Smooth muscle cell (in vitro differentiated cells): ENCODE measurements around the gene NCOR2. TPM values are rescaled to one million over a fixed set of nuclear protein-coding genes. Genes with fewer than 3 reads are reported as not detected.

Source experiments
- DNase-seq: peaks from one replicate; lab custom pipeline; 2025; ENCODE audit not compliant: unreplicated experiment; lab: John Stamatoyannopoulos, UW
- H2AFZ ChIP-seq: fragments of 200-600 bp; sonication (generic); 2 replicates; pipeline ENCODE4 v1.6.0; 2016; ENCODE audit warnings: antibody characterized with exemption, low read depth, mild to moderate bottlenecking
- H3F3A ChIP-seq: fragments of 200-600 bp; sonication (generic); 2 replicates; pipeline ENCODE4 v1.6.0; 2017; ENCODE audit warnings: antibody characterized with exemption, low read depth
- H3K27ac ChIP-seq: fragments of 200-600 bp; sonication (generic); 2 replicates; pipeline ENCODE4 v1.5.1; 2016; ENCODE audit warnings: low read depth, mild to moderate bottlenecking
- H3K27me3 ChIP-seq: fragments of 200-600 bp; sonication (generic); 2 replicates; pipeline ENCODE4 v1.6.1; 2016; ENCODE audit warnings: low read depth, mild to moderate bottlenecking
- H3K36me3 ChIP-seq: fragments of 200-600 bp; sonication (generic); 2 replicates; pipeline ENCODE4 v1.5.1; 2016; ENCODE audit warnings: low read depth
- H3K4me1 ChIP-seq: fragments of 200-600 bp; sonication (generic); 2 replicates; pipeline ENCODE4 v1.5.1; 2016; ENCODE audit warnings: low read depth
- H3K4me2 ChIP-seq: fragments of 200-600 bp; sonication (generic); 2 replicates; pipeline ENCODE4 v1.6.0; 2016; ENCODE audit warnings: mild to moderate bottlenecking
- H3K4me3 ChIP-seq: fragments of 200-600 bp; sonication (generic); 2 replicates; pipeline ENCODE4 v1.5.1; 2016; ENCODE audit warnings: mild to moderate bottlenecking
- H3K79me2 ChIP-seq: fragments of 200-600 bp; sonication (generic); 2 replicates; pipeline ENCODE4 v1.6.0; 2016; ENCODE audit warnings: low read depth, mild to moderate bottlenecking
- H3K9ac ChIP-seq: fragments of 200-600 bp; sonication (generic); 2 replicates; pipeline ENCODE4 v1.6.0; 2016; ENCODE audit warnings: low read depth
- H3K9me3 ChIP-seq: fragments of 200-600 bp; sonication (generic); replicated peaks from 2 replicates; pipeline ENCODE4 v1.5.1; 2016; ENCODE audit warnings: low read depth
- H4K20me1 ChIP-seq: fragments of 200-600 bp; sonication (generic); 2 replicates; pipeline ENCODE4 v1.6.0; 2016; ENCODE audit warnings: low read depth
- CTCF ChIP-seq: fragments of 200-600 bp; sonication (generic); IDR thresholded peaks from 2 replicates; pipeline ENCODE4 v1.5.1; 2017; ENCODE audit warnings: borderline replicate concordance, mild to moderate bottlenecking, antibody characterized with exemption; ENCODE audit not compliant: insufficient read depth, poor library complexity, severe bottlenecking
- WGBS: methylation state at CpG from one replicate; pipeline ENCODE4 v1.1.7; 2016; ENCODE audit warnings: low lambda C conversion rate; 5-methylcytosine and 5-hydroxymethylcytosine counted together
- polyA plus RNA-seq: library from polyadenylated mRNA; unstranded; fragments of >200 nt; fragmentation: Nextera tagmentation; extraction: Ambion mirVana; gene quantifications from 2 replicates; pipeline ENCODE4 v1.2.1, GENCODE V29; 2016
- total RNA-seq: library from RNA; depleted of rRNA; stranded (reverse); fragments of >200 nt; gene quantifications from 2 replicates; pipeline ENCODE4 v1.2.3, GENCODE V29; 2014

NCOR2 gene
- total and polyA plus RNA-seq, 2 experiments from 2014 or later: 64.1 to 164 TPM

- Histone ChIP-seq H3K4me3 (no peak overlapping the region), H3K27ac (no peak overlapping the region), H2AFZ (no peak overlapping the region), H3K4me2 (no peak overlapping the region), H3K9ac (no peak overlapping the region), H4K20me1 (peaks cover 6% of the 10 kb centered on the region), H3F3A (peaks cover 6% of the 10 kb centered on the region), H3K4me1 (peaks cover 14% of the 10 kb centered on the region), H3K9me3 (no peaks in the 10 kb centered on the region), H3K36me3 (no peaks in the 10 kb centered on the region), H3K79me2 (peaks cover 13% of the 10 kb centered on the region), H3K27me3 (no peaks in the 10 kb centered on the region)
- no peak for TF ChIP-seq CTCF
- WGBS: 96% methylated on average over 1 of the region's 1 CpG
- no peak for DNase-seq
These were observed 3.4 kb upstream of the NCOR2 start for GRCh38 chr12:124570810-124571209.

GRCh38 chr12:124569375-124570148, 2.1 kb upstream of the NCOR2 start:
- no peaks in the 10 kb centered on the region for H3K36me3 ChIP-seq
- H4K20me1 ChIP-seq: peaks cover 18% of the 10 kb centered on the region
- H3K79me2 ChIP-seq: peaks cover 26% of the 10 kb centered on the region
- 62% methylated on average over 17 of the region's 17 CpGs for WGBS
- no peak for DNase-seq
- H3K4me3 ChIP-seq: no peak overlapping the region
- TF ChIP-seq CTCF: no peak
- no peaks in the 10 kb centered on the region for H3K9me3 ChIP-seq
- no peaks in the 10 kb centered on the region for H3K27me3 ChIP-seq
- H3K4me1 ChIP-seq: peaks cover 23% of the 10 kb centered on the region
- H3K27ac ChIP-seq: no peak overlapping the region
- no peak overlapping the region for H3K9ac ChIP-seq
- H2AFZ ChIP-seq: no peak overlapping the region
- H3F3A ChIP-seq: peaks cover 11% of the 10 kb centered on the region
- H3K4me2 ChIP-seq: peak overlapping the region; percentile 95

GRCh38 chr12:124568431-124569374, 1.3 kb upstream of the NCOR2 start:
- Histone ChIP-seq H2AFZ (no peak overlapping the region), H3K27me3 (no peaks in the 10 kb centered on the region), H3K4me1 (peaks cover 27% of the 10 kb centered on the region), H3F3A (peaks cover 17% of the 10 kb centered on the region), H3K9ac (no peak overlapping the region), H3K9me3 (no peaks in the 10 kb centered on the region), H3K36me3 (no peaks in the 10 kb centered on the region), H4K20me1 (peaks cover 27% of the 10 kb centered on the region), H3K27ac (peak overlapping the region; percentile 90), H3K79me2 (peaks cover 34% of the 10 kb centered on the region), H3K4me2 (peak overlapping the region; percentile 95), H3K4me3 (peak overlapping the region; percentile 57)
- peak; percentile 44 for TF ChIP-seq CTCF
- WGBS: 19% methylated on average over 21 of the region's 28 CpGs
- peak; percentile 64 for DNase-seq
